Neural cell (in vitro differentiated cells): ENCODE measurements around the gene MTFP1.

ENCODE experiments used
- EP300 ChIP-seq: fragments of 450-650 bp; conservative IDR thresholded peaks from 2 replicates; pipeline ENCODE4 v1.6.1; 2014; ENCODE audit warnings: antibody characterized with exemption, mild to moderate bottlenecking, moderate library complexity; ENCODE audit not compliant: poor library complexity, severe bottlenecking
- EZH2 ChIP-seq: fragments of 200-600, 300-800 bp; shearing (Covaris generic), sonication (generic); IDR thresholded peaks from 2 replicates; pipeline ENCODE4 v1.6.1; 2014; ENCODE audit warnings: antibody characterized with exemption, low read length, borderline replicate concordance, mild to moderate bottlenecking; ENCODE audit not compliant: insufficient read depth, poor library complexity, severe bottlenecking
- MXI1 ChIP-seq: fragments of 450-650 bp; conservative IDR thresholded peaks from 2 replicates; pipeline ENCODE4 v1.6.1; 2014; ENCODE audit warnings: antibody characterized with exemption, mild to moderate bottlenecking; ENCODE audit not compliant: poor library complexity, severe bottlenecking
- POLR2AphosphoS5 ChIP-seq: IDR thresholded peaks from 2 replicates; pipeline ENCODE4 v1.6.1; 2012
- RAD21 ChIP-seq: fragments of 450-650 bp; conservative IDR thresholded peaks from 2 replicates; pipeline ENCODE4 v1.6.1; 2014; ENCODE audit warnings: antibody characterized with exemption, mild to moderate bottlenecking, moderate library complexity
- SMC3 ChIP-seq: fragments of 450-650 bp; conservative IDR thresholded peaks from 2 replicates; pipeline ENCODE4 v1.6.1; 2014; ENCODE audit warnings: antibody characterized with exemption, mild to moderate bottlenecking, moderate library complexity; ENCODE audit not compliant: poor library complexity
- TAF1 ChIP-seq: IDR thresholded peaks from 2 replicates; pipeline ENCODE4 v1.6.1; 2012; ENCODE audit warnings: low read depth
- TF ChIP-seq, protein P1 (sequence below): fragments of 450-650 bp; IDR thresholded peaks from 2 replicates; pipeline ENCODE4 v1.5.1; 2014; ENCODE audit warnings: antibody characterized with exemption, mild to moderate bottlenecking, moderate library complexity; ENCODE audit not compliant: poor library complexity, severe bottlenecking
- TF ChIP-seq, protein P2 (sequence below): IDR thresholded peaks from 2 replicates; pipeline ENCODE4 v1.6.1; 2012; ENCODE audit warnings: borderline replicate concordance

GRCh38 chr22:30435674-30436126 lies 10.1 kb downstream of the MTFP1 start:
- TF ChIP-seq, protein P1, sequence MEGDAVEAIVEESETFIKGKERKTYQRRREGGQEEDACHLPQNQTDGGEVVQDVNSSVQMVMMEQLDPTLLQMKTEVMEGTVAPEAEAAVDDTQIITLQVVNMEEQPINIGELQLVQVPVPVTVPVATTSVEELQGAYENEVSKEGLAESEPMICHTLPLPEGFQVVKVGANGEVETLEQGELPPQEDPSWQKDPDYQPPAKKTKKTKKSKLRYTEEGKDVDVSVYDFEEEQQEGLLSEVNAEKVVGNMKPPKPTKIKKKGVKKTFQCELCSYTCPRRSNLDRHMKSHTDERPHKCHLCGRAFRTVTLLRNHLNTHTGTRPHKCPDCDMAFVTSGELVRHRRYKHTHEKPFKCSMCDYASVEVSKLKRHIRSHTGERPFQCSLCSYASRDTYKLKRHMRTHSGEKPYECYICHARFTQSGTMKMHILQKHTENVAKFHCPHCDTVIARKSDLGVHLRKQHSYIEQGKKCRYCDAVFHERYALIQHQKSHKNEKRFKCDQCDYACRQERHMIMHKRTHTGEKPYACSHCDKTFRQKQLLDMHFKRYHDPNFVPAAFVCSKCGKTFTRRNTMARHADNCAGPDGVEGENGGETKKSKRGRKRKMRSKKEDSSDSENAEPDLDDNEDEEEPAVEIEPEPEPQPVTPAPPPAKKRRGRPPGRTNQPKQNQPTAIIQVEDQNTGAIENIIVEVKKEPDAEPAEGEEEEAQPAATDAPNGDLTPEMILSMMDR, result no peak
- TF ChIP-seq SMC3 (no peak), EZH2 (no peak), EP300 (no peak), POLR2AphosphoS5 (no peak), RAD21 (no peak), TAF1 (no peak), MXI1 (no peak)
- TF ChIP-seq, protein P2, sequence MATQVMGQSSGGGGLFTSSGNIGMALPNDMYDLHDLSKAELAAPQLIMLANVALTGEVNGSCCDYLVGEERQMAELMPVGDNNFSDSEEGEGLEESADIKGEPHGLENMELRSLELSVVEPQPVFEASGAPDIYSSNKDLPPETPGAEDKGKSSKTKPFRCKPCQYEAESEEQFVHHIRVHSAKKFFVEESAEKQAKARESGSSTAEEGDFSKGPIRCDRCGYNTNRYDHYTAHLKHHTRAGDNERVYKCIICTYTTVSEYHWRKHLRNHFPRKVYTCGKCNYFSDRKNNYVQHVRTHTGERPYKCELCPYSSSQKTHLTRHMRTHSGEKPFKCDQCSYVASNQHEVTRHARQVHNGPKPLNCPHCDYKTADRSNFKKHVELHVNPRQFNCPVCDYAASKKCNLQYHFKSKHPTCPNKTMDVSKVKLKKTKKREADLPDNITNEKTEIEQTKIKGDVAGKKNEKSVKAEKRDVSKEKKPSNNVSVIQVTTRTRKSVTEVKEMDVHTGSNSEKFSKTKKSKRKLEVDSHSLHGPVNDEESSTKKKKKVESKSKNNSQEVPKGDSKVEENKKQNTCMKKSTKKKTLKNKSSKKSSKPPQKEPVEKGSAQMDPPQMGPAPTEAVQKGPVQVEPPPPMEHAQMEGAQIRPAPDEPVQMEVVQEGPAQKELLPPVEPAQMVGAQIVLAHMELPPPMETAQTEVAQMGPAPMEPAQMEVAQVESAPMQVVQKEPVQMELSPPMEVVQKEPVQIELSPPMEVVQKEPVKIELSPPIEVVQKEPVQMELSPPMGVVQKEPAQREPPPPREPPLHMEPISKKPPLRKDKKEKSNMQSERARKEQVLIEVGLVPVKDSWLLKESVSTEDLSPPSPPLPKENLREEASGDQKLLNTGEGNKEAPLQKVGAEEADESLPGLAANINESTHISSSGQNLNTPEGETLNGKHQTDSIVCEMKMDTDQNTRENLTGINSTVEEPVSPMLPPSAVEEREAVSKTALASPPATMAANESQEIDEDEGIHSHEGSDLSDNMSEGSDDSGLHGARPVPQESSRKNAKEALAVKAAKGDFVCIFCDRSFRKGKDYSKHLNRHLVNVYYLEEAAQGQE, result no peak
